ENCODE data around the gene MYOM3.

MYOM3 gene

DNA sequence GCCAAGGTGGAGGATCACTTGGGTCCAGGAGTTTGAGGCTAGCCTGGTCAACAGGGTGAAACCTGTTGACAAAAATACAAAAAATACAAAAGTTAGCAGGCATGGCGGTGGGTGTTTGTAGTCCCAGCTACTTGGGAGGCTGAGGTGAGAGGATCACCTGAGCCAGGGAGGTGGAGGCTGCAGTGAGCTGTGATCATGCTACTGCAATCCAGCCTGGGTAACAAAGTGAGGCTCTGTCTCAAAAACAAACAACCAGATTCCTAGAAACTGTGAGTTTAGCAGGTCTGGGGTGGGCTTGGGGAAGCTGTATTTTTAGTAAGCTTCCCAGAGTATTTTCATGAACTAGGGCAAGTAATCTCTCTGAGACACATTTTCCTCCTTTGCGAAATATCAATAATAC, 5.2 kb upstream of the MYOM3 start:
- TF ChIP-seq, protein P1, sequence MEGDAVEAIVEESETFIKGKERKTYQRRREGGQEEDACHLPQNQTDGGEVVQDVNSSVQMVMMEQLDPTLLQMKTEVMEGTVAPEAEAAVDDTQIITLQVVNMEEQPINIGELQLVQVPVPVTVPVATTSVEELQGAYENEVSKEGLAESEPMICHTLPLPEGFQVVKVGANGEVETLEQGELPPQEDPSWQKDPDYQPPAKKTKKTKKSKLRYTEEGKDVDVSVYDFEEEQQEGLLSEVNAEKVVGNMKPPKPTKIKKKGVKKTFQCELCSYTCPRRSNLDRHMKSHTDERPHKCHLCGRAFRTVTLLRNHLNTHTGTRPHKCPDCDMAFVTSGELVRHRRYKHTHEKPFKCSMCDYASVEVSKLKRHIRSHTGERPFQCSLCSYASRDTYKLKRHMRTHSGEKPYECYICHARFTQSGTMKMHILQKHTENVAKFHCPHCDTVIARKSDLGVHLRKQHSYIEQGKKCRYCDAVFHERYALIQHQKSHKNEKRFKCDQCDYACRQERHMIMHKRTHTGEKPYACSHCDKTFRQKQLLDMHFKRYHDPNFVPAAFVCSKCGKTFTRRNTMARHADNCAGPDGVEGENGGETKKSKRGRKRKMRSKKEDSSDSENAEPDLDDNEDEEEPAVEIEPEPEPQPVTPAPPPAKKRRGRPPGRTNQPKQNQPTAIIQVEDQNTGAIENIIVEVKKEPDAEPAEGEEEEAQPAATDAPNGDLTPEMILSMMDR (IDR thresholded peaks at IDR 0.05) = no peak
- DNase-seq (ENCODE audit: low spot score) = no peak
- H3K27ac ChIP-seq = no peak overlapping the region
- no peak overlapping the region for H3K4me3 ChIP-seq

DNA sequence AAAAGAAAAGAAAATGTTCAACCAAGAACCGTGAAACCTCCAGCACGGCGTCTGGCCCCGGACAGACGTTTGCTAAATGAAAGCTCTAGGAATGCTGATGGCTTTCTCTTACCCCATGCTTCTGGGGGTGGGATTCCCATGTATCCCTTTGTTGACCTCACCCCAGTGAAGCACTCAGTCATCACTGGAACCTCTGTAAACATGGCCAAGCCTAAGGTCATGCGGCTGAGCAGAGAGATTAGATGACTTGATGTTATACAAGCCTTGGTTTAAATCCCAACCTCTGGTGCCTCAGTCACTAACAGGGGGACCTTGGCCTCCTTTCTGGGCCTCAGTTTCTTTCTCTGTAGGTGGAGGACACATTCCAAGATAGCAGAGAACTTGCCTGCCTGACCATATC, 2.8 kb upstream of the MYOM3 start:
- no peak for DNase-seq (ENCODE audit: low spot score)
- TF ChIP-seq, protein P1 (IDR thresholded peaks at IDR 0.05) = no peak
- Histone ChIP-seq H3K27ac (no peak overlapping the region), H3K4me3 (no peak overlapping the region)

- H3K4me3 ChIP-seq = no peak overlapping the region
- no peak overlapping the region for H3K27ac ChIP-seq
- no peak for DNase-seq (ENCODE audit: low spot score)
- TF ChIP-seq, protein P1 (IDR thresholded peaks at IDR 0.05) = no peak
Observed at GRCh38 chr1:24113641-24114033, 1.7 kb upstream of the MYOM3 start.

DNA sequence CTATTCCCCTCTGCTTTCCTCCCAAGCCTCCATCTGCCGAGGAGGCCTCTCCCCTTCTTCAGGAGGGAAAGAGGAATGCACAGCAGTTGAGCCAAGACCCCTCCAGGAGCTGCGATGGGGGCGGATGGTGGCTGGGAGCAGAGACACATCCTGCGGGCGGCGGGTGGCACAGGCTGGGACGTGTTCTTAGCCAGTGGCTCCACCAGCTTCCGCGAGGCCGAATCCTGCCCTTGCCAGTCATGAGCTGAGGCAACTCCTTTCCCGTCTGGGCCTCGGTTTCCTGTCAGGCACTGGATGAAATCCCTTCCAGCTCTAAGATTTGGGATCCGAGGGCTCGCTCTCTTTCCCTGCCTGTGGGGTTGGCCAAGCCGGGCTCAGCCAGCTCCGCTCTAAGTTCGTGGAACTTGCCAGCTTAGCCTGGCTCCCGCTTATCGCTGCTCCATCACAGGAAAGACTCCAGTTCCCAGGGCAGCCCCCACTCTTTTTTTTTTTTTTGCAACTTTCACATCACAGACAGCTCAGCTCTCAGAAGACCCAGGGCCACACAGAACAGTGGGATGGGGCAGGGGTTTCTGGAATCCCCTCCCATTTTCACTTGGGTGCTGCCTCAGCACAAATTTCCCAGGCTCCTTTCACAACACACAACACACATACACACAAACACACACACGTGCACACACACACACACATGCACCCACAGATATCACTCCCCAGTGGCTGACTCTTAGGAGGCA, 506 bp downstream of the MYOM3 start:
- TF ChIP-seq, protein P1 (IDR thresholded peaks at IDR 0.05) = no peak
- peak; percentile 80 for DNase-seq (ENCODE audit: low spot score)
- peak overlapping the region; percentile 52 for H3K4me3 ChIP-seq
- peak overlapping the region; percentile 76 to 88 for H3K27ac ChIP-seq

GRCh38 chr1:24110642-24111261, 1.2 kb downstream of the MYOM3 start:
- Histone ChIP-seq H3K4me3 (peak overlapping the region; percentile 16), H3K27ac (peak overlapping the region; percentile 76 to 88)
- DNase-seq (ENCODE audit: low spot score) = no peak
- TF ChIP-seq, protein P1 (IDR thresholded peaks at IDR 0.05) = no peak

DNA sequence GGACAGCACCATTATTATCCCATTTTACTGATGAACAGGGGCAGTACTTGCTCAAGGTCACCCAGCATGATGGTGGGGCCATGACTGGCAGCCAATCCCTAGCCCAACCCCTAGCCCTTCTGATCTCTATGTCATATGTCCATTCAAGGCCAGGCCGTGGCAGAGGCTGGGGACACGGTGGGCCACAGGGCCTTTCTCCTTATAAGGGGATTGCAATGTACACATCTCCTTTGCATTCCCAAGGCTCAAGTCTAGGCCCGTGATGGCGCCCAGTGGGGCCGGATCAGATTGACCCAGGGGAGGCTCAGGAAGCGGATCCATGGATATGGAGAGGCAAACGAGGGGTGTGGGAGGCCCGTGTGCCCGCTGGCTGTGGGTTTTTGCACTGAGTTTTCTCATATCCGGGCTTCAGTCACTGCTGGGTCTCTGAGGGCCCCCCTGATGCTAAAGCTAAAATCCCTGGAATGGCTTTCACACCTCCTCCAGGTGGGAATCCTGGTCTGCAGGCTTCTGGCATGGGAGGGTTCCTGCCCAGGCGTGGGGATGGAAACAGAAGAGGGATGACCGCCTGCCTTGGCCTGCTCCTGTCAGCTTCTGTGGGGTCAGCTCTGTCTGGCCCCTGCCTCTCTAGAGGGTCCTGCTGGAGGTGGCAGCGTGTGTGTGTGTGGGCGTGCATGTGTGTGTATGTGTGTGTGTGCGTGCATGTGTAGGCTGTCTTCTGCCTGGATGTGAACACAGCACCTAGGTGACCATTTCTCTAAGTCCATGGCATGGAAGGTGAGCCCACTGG, 2.1 kb downstream of the MYOM3 start:
- DNase-seq (ENCODE audit: low spot score) = no peak
- TF ChIP-seq, protein P1 (IDR thresholded peaks at IDR 0.05) = no peak
- Histone ChIP-seq H3K27ac (peak overlapping the region; percentile 76 to 88), H3K4me3 (no peak overlapping the region)
